GM18870 (cell line): Measurements from ENCODE around the gene RPS25.
A peak's percentile ranks its signal among the peaks of the same experiment; 100 is the strongest.
"Not testable (repeated sequence)": the region's sequence is repeated elsewhere in the genome, so short reads cannot be mapped to it uniquely, and the experiment has no call there.

ENCODE experiments used
- ATAC-seq: cut with Tn5 transposase; IDR thresholded peaks from one replicate; pipeline ENCODE4 v1.9.1; 2021; ENCODE audit warnings: moderate library complexity; ENCODE audit not compliant: unreplicated experiment

Gene RPS25

GRCh38 chr11:119039471-119039870, 21.3 kb upstream of the RPS25 start:
- not testable (repeated sequence) for ATAC-seq

- ATAC-seq = no peak
Observed at GRCh38 chr11:119038884-119039283, 20.7 kb upstream of the RPS25 start.

- ATAC-seq = no peak
Observed at GRCh38 chr11:119034813-119035212, 16.7 kb upstream of the RPS25 start.

- not testable (repeated sequence) for ATAC-seq
Observed at GRCh38 chr11:119033421-119033820, 15.3 kb upstream of the RPS25 start.

GRCh38 chr11:119031912-119032280, 13.8 kb upstream of the RPS25 start:
- no peak for ATAC-seq

GRCh38 chr11:119030329-119031047, 12.3 kb upstream of the RPS25 start, which contains the start of gene SLC37A4:
Gene SLC37A4 (minus strand): TSS chr11:119030877.
- ATAC-seq = peak; percentile 85

- ATAC-seq = no peak
Observed at GRCh38 chr11:119030029-119030328, 11.8 kb upstream of the RPS25 start.

GRCh38 chr11:119029340-119030028, 11.3 kb upstream of the RPS25 start:
- no peak for ATAC-seq

GRCh38 chr11:119029069-119029339, 10.9 kb upstream of the RPS25 start:
- no peak for ATAC-seq

- no peak for ATAC-seq
Observed at GRCh38 chr11:119028346-119029068, 10.4 kb upstream of the RPS25 start.

- ATAC-seq = no peak
Observed at GRCh38 chr11:119027561-119028345, 9.6 kb upstream of the RPS25 start.

- ATAC-seq = no peak
Observed at GRCh38 chr11:119026970-119027369, 8.8 kb upstream of the RPS25 start.

- ATAC-seq = no peak
Observed at GRCh38 chr11:119025978-119026766, 8.0 kb upstream of the RPS25 start.

- ATAC-seq = no peak
Observed at GRCh38 chr11:119025541-119025940, 7.4 kb upstream of the RPS25 start.

- no peak for ATAC-seq
Observed at GRCh38 chr11:119025099-119025473, 6.9 kb upstream of the RPS25 start.

- ATAC-seq = no peak
Observed at GRCh38 chr11:119024430-119025098, 6.4 kb upstream of the RPS25 start.

- ATAC-seq = no peak
Observed at GRCh38 chr11:119023741-119024140, 5.6 kb upstream of the RPS25 start.

- ATAC-seq = no peak
Observed at GRCh38 chr11:119021631-119022030, 3.5 kb upstream of the RPS25 start.

GRCh38 chr11:119019996-119020395, 1.9 kb upstream of the RPS25 start:
- ATAC-seq = no peak

GRCh38 chr11:119017377-119017776, 766 bp downstream of the RPS25 start:
- ATAC-seq = not testable (repeated sequence)
